HepG2 (cell line): ENCODE results near the gene CCNB1IP1. TPM values are rescaled to one million over a fixed set of nuclear protein-coding genes. Genes with fewer than 3 reads are reported as not detected.
A peak's percentile ranks its signal among the peaks of the same experiment; 100 is the strongest.

Experiments
- DBP ChIP-seq: sonication (generic); formaldehyde crosslinking; IDR thresholded peaks from 2 replicates; pipeline ENCODE4 v1.4.0; 2020; ENCODE audit warnings: missing genetic modification reagents; ENCODE audit errors: not compliant biosample characterization
- HIC2 ChIP-seq: sonication (generic); formaldehyde crosslinking; IDR thresholded peaks from 2 replicates; pipeline ENCODE4 v1.9.0; 2022; ENCODE audit warnings: low read depth, missing genetic modification reagents
- HNRNPH1 ChIP-seq: fragments of 200-400 bp; formaldehyde crosslinking; optimal IDR thresholded peaks from 2 replicates; pipeline ENCODE3; 2017; ENCODE audit warnings: mild to moderate bottlenecking, low read depth, low read length
- KDM6A ChIP-seq: IDR thresholded peaks from 2 replicates; pipeline ENCODE4 v1.6.1; 2016; ENCODE audit warnings: low read depth
- KLF15 ChIP-seq: sonication (generic); formaldehyde crosslinking; IDR thresholded peaks from 2 replicates; pipeline ENCODE4 v1.8.1; 2023; ENCODE audit warnings: borderline replicate concordance, mild to moderate bottlenecking, inconsistent platforms, missing genetic modification reagents, mixed read lengths
- KLF6 ChIP-seq: IDR thresholded peaks from 2 replicates; pipeline ENCODE4 v1.8.0; 2016; ENCODE audit warnings: missing biosample characterization, missing genetic modification reagents
- PITX1 ChIP-seq: sonication (generic); formaldehyde crosslinking; IDR thresholded peaks from 2 replicates; pipeline ENCODE4 v1.5.1; 2020; ENCODE audit warnings: mild to moderate bottlenecking, missing genetic modification reagents
- SIN3A ChIP-seq: IDR thresholded peaks from 2 replicates; pipeline ENCODE4 v1.6.1; 2011; ENCODE audit warnings: low read depth, mild to moderate bottlenecking, control low read depth, low read length, borderline replicate concordance
- SP5 ChIP-seq: IDR thresholded peaks from 2 replicates; pipeline ENCODE4 v1.6.1; 2016; ENCODE audit warnings: low read depth, borderline replicate concordance
- SPEN ChIP-seq: sonication (generic); formaldehyde crosslinking; IDR thresholded peaks from 2 replicates; pipeline ENCODE4 v1.5.1; 2020; ENCODE audit warnings: low read depth, mild to moderate bottlenecking, missing genetic modification reagents
- ZBTB38 ChIP-seq: sonication (generic); formaldehyde crosslinking; IDR thresholded peaks from 2 replicates; pipeline ENCODE4 v1.5.1; 2020; ENCODE audit warnings: mild to moderate bottlenecking, missing genetic modification reagents
- ZFP82 ChIP-seq: sonication (generic); formaldehyde crosslinking; IDR thresholded peaks from 2 replicates; pipeline ENCODE4 v1.5.1; 2020; ENCODE audit warnings: mild to moderate bottlenecking, missing genetic modification reagents, borderline replicate concordance
- ZGPAT ChIP-seq: IDR thresholded peaks from 2 replicates; pipeline ENCODE4 v1.6.1; 2016; ENCODE audit warnings: mild to moderate bottlenecking
- ZNF18 ChIP-seq: sonication (generic); formaldehyde crosslinking; IDR thresholded peaks from 2 replicates; pipeline ENCODE4 v1.8.0; 2022; ENCODE audit warnings: mild to moderate bottlenecking, missing genetic modification reagents; ENCODE audit not compliant: insufficient replicate concordance
- ZNF251 ChIP-seq: sonication (generic); formaldehyde crosslinking; IDR thresholded peaks from 2 replicates; pipeline ENCODE4 v1.9.0; 2021; ENCODE audit warnings: mild to moderate bottlenecking, missing genetic modification reagents
- ZNF276 ChIP-seq: sonication (generic); formaldehyde crosslinking; IDR thresholded peaks from 2 replicates; pipeline ENCODE4 v1.4.0; 2020; ENCODE audit warnings: mild to moderate bottlenecking, low read depth, missing genetic modification reagents
- ZNF430 ChIP-seq: sonication (generic); formaldehyde crosslinking; IDR thresholded peaks from 2 replicates; pipeline ENCODE4 v1.9.0; 2021; ENCODE audit warnings: mild to moderate bottlenecking, missing genetic modification reagents
- ZNF44 ChIP-seq: sonication (generic); formaldehyde crosslinking; IDR thresholded peaks from 2 replicates; pipeline ENCODE4 v1.5.1; 2020; ENCODE audit warnings: mild to moderate bottlenecking, missing genetic modification reagents
- ZNF556 ChIP-seq: sonication (generic); formaldehyde crosslinking; IDR thresholded peaks from 2 replicates; pipeline ENCODE4 v1.4.0; 2020; ENCODE audit warnings: mild to moderate bottlenecking, missing genetic modification reagents, borderline replicate concordance
- ZNF644 ChIP-seq: IDR thresholded peaks from 2 replicates; pipeline ENCODE4 v1.6.1; 2016; ENCODE audit warnings: low read depth
- ZNF850 ChIP-seq: sonication (generic); formaldehyde crosslinking; conservative IDR thresholded peaks from 2 replicates; pipeline ENCODE4 v1.9.0; 2021; ENCODE audit warnings: mild to moderate bottlenecking, missing genetic modification reagents
- ZSCAN21 ChIP-seq: sonication (generic); formaldehyde crosslinking; IDR thresholded peaks from 2 replicates; pipeline ENCODE4 v1.8.0; 2022; ENCODE audit warnings: mild to moderate bottlenecking, missing genetic modification reagents, moderate library complexity, borderline replicate concordance
- polyA plus RNA-seq, 8 experiments: library from polyadenylated mRNA; depleted of rRNA in 3 of 8; stranded (reverse) in 7 of 8; unstranded in 1 of 8; fragments of >200 nt; fragmentation: Illumina TruSeq in 4 of 8; extraction: Trizol in 4 of 8; gene quantifications; 2 replicates each; pipeline versions ENCODE4 v1.2.1 to v1.2.3, GENCODE V29; 2011 to 2016; ENCODE audit warnings: low read depth in 4 of 8, missing spikeins in 1 of 8, mixed read lengths in 1 of 8; ENCODE audit not compliant: insufficient read depth in 1 of 8
- total RNA-seq, 5 experiments: library from RNA; depleted of rRNA; stranded (reverse); fragments of >200 nt; fragmentation: Illumina TruSeq; extraction: Trizol; gene quantifications; 2 replicates each; pipeline ENCODE4 v1.2.3, GENCODE V29; 2016; ENCODE audit warnings: low read depth in 1 of 5

Gene CCNB1IP1
- total and polyA plus RNA-seq, 2 of the 13 experiments (the other 11 are each of a cell fraction or from before 2014, with no cell fraction given): 98.3 to 125 TPM

GRCh38 chr14:20343092-20343861 is 10.2 kb upstream of the CCNB1IP1 start, which contains the start of gene PARP2 (continued):
- TF ChIP-seq ZSCAN21 (CRISPR knock-in tag): peak; percentile 70; the same call in 1 of the 2 replicates
- peak; percentile 97 for TF ChIP-seq SPEN
- TF ChIP-seq HIC2 (CRISPR knock-in tag): no peak
- peak; percentile 85; the same call in 1 of the 2 replicates for TF ChIP-seq ZBTB38
- peak; percentile 97; the same call in 1 of the 2 replicates for TF ChIP-seq ZNF556 (CRISPR knock-in tag)
- no peak for TF ChIP-seq ZNF850 (CRISPR knock-in tag)
- TF ChIP-seq KLF6: peak; percentile 25; the same call in 1 of the 2 replicates
- no peak; the same call in 1 of the 2 replicates for TF ChIP-seq ZNF644 (CRISPR knock-in tag)
- peak; percentile 93; the same call in 1 of the 2 replicates for TF ChIP-seq ZNF276
- TF ChIP-seq KLF15: 0 out of 2 replicates have a peak, but pooled peaks have one; percentile 13
- peak; percentile 13 for TF ChIP-seq ZNF18
- peak; percentile 97 for TF ChIP-seq ZGPAT
- no peak for TF ChIP-seq ZNF44 (CRISPR knock-in tag)
- no peak; the same call in 1 of the 2 replicates for TF ChIP-seq PITX1 (CRISPR knock-in tag)
- TF ChIP-seq DBP (CRISPR knock-in tag): no peak
- TF ChIP-seq KDM6A (CRISPR knock-in tag): no peak
- no peak; the same call in 1 of the 2 replicates for TF ChIP-seq SIN3A
- 0 out of 2 replicates have a peak, but pooled peaks have one; percentile 2 for TF ChIP-seq ZFP82 (CRISPR knock-in tag)
- TF ChIP-seq ZNF430 (CRISPR knock-in tag): peak; percentile 82
- peak; percentile 41 for TF ChIP-seq SP5 (CRISPR knock-in tag)
- TF ChIP-seq HNRNPH1: no peak
- TF ChIP-seq ZNF251: 0 out of 2 replicates have a peak, but pooled peaks have one; percentile 48
